Stomach (tissue), 9 donors: ENCODE results near the gene DOK3. TPM values are rescaled to one million over a fixed set of nuclear protein-coding genes. Genes with fewer than 3 reads are reported as not detected.

Experiments used
- DNase-seq, 2 donors: peaks; one replicate each; pipeline versions ENCODE4 v3.0.0 to v3.0.0-alpha.2; 2013 to 2019
- H3K27ac ChIP-seq, 5 donors: fragments of 200-600 bp in 4 of 5; sonication (generic) in 4 of 5; one replicate each; pipeline ENCODE4 v1.5.1; 2013 to 2019; ENCODE audit warnings: mild to moderate bottlenecking in 1 of 5, moderate library complexity in 1 of 5
- H3K27me3 ChIP-seq, 3 donors: fragments of 200-600 bp; sonication (generic); one replicate each; pipeline ENCODE4 v1.5.1; 2017 to 2019; ENCODE audit warnings: mixed run types in 1 of 3
- H3K36me3 ChIP-seq, 4 donors: fragments of 200-600 bp; sonication (generic); 1 replicate in 3 of 4; 2 replicates in 1 of 4; pipeline ENCODE4 v1.5.1; 2016 to 2019
- H3K4me1 ChIP-seq, 4 donors: fragments of 200-600 bp; sonication (generic); one replicate each; pipeline ENCODE4 v1.5.1; 2016 to 2019
- H3K4me3 ChIP-seq, 4 donors: fragments of 200-600 bp; sonication (generic) in 3 of 4; one replicate each; pipeline ENCODE4 v1.5.1; 2016 to 2019; ENCODE audit warnings: mild to moderate bottlenecking in 1 of 4
- H3K9me3 ChIP-seq, 4 donors: fragments of 200-600 bp; sonication (generic); one replicate each; pipeline ENCODE4 v1.5.1; 2016 to 2019
- EP300 ChIP-seq: sonication (generic); formaldehyde crosslinking; IDR thresholded peaks from one replicate; pipeline ENCODE4 v1.6.1; 2017; ENCODE audit warnings: antibody characterized with exemption
- POLR2A ChIP-seq, 4 donors: fragments of 450-650 bp; IDR thresholded peaks; one replicate each; pipeline ENCODE4 v1.6.1; 2016; ENCODE audit warnings: antibody characterized with exemption in 4 of 4, control low read depth in 2 of 4, mild to moderate bottlenecking in 1 of 4, moderate library complexity in 1 of 4
- POLR2AphosphoS5 ChIP-seq, 3 donors: sonication (generic); formaldehyde crosslinking; IDR thresholded peaks; one replicate each; pipeline ENCODE4 v1.6.1; 2016; ENCODE audit warnings: antibody characterized with exemption in 3 of 3
- WGBS, 5 donors: extraction: QIAGEN DNeasy Blood & Tissue Kit in 3 of 5; methylation state at CpG; one replicate each; pipeline versions ENCODE4 v1.1.5 to v1.1.7; 2013 to 2018; 5-methylcytosine and 5-hydroxymethylcytosine counted together
- intact Hi-C: fragments of 100-400 bp; cut with DNase I; formaldehyde crosslinking; loops from one replicate; pipeline ENCODE4 v1.15.1; 2023; ENCODE audit warnings: low total_unique reads
- polyA plus RNA-seq, 3 donors: library from polyadenylated mRNA; stranded (reverse); fragments of 200-250 nt; gene quantifications; one replicate each; pipeline ENCODE4 v1.2.3, GENCODE V29; 2013
- total RNA-seq, 5 donors: library from RNA; depleted of rRNA; stranded (reverse); fragments of >200 nt; gene quantifications; one replicate each; pipeline versions ENCODE4 v1.1.0 to v1.2.3, GENCODE V29; 2014 to 2016
- TF ChIP-seq, protein P1 (sequence below), 7 experiments: fragments of 450-650 bp in 4 of 7; fragments of 200-600 bp in 3 of 7; sonication (generic) in 3 of 7; IDR thresholded peaks; one replicate each; pipeline ENCODE4 v1.5.1; 2016 to 2019; ENCODE audit warnings: antibody characterized with exemption in 7 of 7, control low read depth in 2 of 7, mild to moderate bottlenecking in 1 of 7
- donor health status: healthy with polysubstance abuse.
- donor health status: Bipolar disorder and iron deficiency.
- donor health status: healthy.

Gene DOK3
- total and polyA plus RNA-seq, 8 donors: 0.43 to 31.2 (median 4.9) TPM; not detected in 1

- DNase-seq: peak; percentile 97 to 99
- Histone ChIP-seq H3K36me3 (peaks cover 52 to 67% (median 64%) of the 10 kb centered on the region in 4 donors), H3K4me3 (peak within 1 kb of the TSS; percentile 91 to 100 (median 97)), H3K27me3 (no peaks in the 10 kb centered on the region), H3K27ac (peak within 1 kb of the TSS; percentile 80 to 91 (median 87)), H3K9me3 (no peaks in the 10 kb centered on the region), H3K4me1 (peaks cover 8 to 39% (median 30%) of the 10 kb centered on the region in 4 donors)
- intact Hi-C loops: no loop called here
- peak; percentile 87 to 99 (median 94) for TF ChIP-seq POLR2AphosphoS5 (IDR thresholded peaks at IDR 0.05)
- TF ChIP-seq EP300: no peak
- 0 to 1% (median 0%) methylated on average over 72 to 96 of the region's 96 CpGs for WGBS, 5 donors
Measured at GRCh38 chr5:177516601-177517568, 7.3 kb upstream of the DOK3 start, which contains the start of gene DDX41. TSS of gene DDX41 (minus strand) at chr5:177516961. CDS start at chr5:177516945, 16 bp downstream.

- 77 to 91% (median 86%) methylated on average over 7 of the region's 7 CpGs for WGBS, 5 donors
- TF ChIP-seq, protein P1, sequence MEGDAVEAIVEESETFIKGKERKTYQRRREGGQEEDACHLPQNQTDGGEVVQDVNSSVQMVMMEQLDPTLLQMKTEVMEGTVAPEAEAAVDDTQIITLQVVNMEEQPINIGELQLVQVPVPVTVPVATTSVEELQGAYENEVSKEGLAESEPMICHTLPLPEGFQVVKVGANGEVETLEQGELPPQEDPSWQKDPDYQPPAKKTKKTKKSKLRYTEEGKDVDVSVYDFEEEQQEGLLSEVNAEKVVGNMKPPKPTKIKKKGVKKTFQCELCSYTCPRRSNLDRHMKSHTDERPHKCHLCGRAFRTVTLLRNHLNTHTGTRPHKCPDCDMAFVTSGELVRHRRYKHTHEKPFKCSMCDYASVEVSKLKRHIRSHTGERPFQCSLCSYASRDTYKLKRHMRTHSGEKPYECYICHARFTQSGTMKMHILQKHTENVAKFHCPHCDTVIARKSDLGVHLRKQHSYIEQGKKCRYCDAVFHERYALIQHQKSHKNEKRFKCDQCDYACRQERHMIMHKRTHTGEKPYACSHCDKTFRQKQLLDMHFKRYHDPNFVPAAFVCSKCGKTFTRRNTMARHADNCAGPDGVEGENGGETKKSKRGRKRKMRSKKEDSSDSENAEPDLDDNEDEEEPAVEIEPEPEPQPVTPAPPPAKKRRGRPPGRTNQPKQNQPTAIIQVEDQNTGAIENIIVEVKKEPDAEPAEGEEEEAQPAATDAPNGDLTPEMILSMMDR (IDR thresholded peaks at IDR 0.05): no peak
- no peak for TF ChIP-seq EP300
- no peak for TF ChIP-seq POLR2AphosphoS5 (IDR thresholded peaks at IDR 0.05)
- no peak for TF ChIP-seq POLR2A (IDR thresholded peaks at IDR 0.05)
- Histone ChIP-seq H3K4me3 (peak overlapping the region in 3 of 4 donors; percentile 91 to 100 (median 99)), H3K4me1 (peaks cover 8 to 39% (median 32%) of the 10 kb centered on the region in 4 donors), H3K27me3 (no peaks in the 10 kb centered on the region), H3K36me3 (peaks cover 51 to 67% (median 64%) of the 10 kb centered on the region in 4 donors), H3K9me3 (no peaks in the 10 kb centered on the region), H3K27ac (no peak overlapping the region)
- DNase-seq: no peak
- intact Hi-C loops: no loop called here
Measured at GRCh38 chr5:177515580-177515979, 6.0 kb upstream of the DOK3 start.

DNA sequence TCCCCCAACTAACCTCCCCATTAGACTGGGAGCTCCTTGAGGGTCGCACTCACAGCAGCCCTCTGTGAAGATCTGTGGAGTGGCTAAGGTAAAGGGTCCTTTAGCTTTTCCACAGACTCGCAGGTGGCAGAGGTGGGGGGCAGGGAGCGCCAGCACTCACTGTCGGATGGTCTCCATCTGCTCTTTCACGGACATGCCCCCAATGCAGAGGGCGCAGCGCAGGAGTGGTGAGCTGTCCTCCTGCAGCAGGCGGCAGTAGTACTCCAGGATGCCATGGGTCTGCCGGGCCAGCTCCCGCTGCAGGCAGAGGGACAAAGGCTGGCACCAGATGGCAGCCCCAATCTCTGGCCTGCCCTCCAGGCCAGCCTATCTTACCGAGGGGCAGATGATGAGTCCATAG, 4.9 kb upstream of the DOK3 start:
- peaks cover 41 to 62% (median 59%) of the 10 kb centered on the region in 4 donors for H3K36me3 ChIP-seq
- WGBS, 5 donors: 92 to 98% (median 95%) methylated on average over 10 to 11 of the region's 11 CpGs
- TF ChIP-seq POLR2AphosphoS5 (IDR thresholded peaks at IDR 0.05) (no peak), EP300 (no peak), POLR2A (IDR thresholded peaks at IDR 0.05) (no peak)
- TF ChIP-seq, protein P1 (IDR thresholded peaks at IDR 0.05): no peak
- H3K27ac ChIP-seq: no peak overlapping the region
- no peaks in the 10 kb centered on the region for H3K9me3 ChIP-seq
- H3K4me3 ChIP-seq: no peak overlapping the region
- DNase-seq: no peak
- no peaks in the 10 kb centered on the region for H3K27me3 ChIP-seq
- intact Hi-C loops: no loop called here
- peaks cover 8 to 49% (median 32%) of the 10 kb centered on the region in 4 donors for H3K4me1 ChIP-seq

GRCh38 chr5:177513500-177513899, 3.9 kb upstream of the DOK3 start:
- H3K4me3 ChIP-seq: no peak overlapping the region
- WGBS, 5 donors: 94 to 97% (median 96%) methylated on average over 11 to 15 of the region's 15 CpGs
- intact Hi-C loops: no loop called here
- H3K36me3 ChIP-seq: peaks cover 41 to 58% (median 56%) of the 10 kb centered on the region in 4 donors
- no peaks in the 10 kb centered on the region for H3K27me3 ChIP-seq
- no peak overlapping the region for H3K27ac ChIP-seq
- no peaks in the 10 kb centered on the region for H3K9me3 ChIP-seq
- no peak for TF ChIP-seq EP300
- TF ChIP-seq, protein P1 (IDR thresholded peaks at IDR 0.05): no peak
- TF ChIP-seq POLR2A (IDR thresholded peaks at IDR 0.05): no peak
- no peak for TF ChIP-seq POLR2AphosphoS5 (IDR thresholded peaks at IDR 0.05)
- DNase-seq: no peak
- peaks cover 8 to 48% (median 32%) of the 10 kb centered on the region in 4 donors for H3K4me1 ChIP-seq
